GM12892 (cell line): ENCODE data around the gene ATOH8.

ENCODE experiments used
- DNase-seq: peaks from one replicate; pipeline ENCODE4 v3.0.0; 2011; ENCODE audit not compliant: insufficient read length
- FAIRE-seq: peaks from 2 replicates; lab custom pipeline; 2011; peaks lifted over from hg19 to GRCh38; lab: Jason Lieb, UNC
- POLR2A ChIP-seq: IDR thresholded peaks from 2 replicates; pipeline ENCODE4 v1.6.1; 2011; ENCODE audit warnings: low read depth, low read length, control low read depth
- POLR2AphosphoS5 ChIP-seq: IDR thresholded peaks from 2 replicates; pipeline ENCODE4 v1.6.1; 2011; ENCODE audit warnings: low read depth, low read length, control low read depth
- TAF1 ChIP-seq: IDR thresholded peaks from 2 replicates; pipeline ENCODE4 v1.6.1; 2011; ENCODE audit warnings: low read depth, mild to moderate bottlenecking, control low read depth, low read length, borderline replicate concordance

Gene ATOH8

GRCh38 chr2:85721641-85722040 lies 32.1 kb upstream of the ATOH8 start:
- DNase-seq, result no peak
- no peak for TF ChIP-seq POLR2A
- TF ChIP-seq TAF1, result no peak
- no peak for TF ChIP-seq POLR2AphosphoS5
- FAIRE-seq, result no peak

- FAIRE-seq, result no peak
- DNase-seq, result no peak
- TF ChIP-seq POLR2AphosphoS5 (no peak), TAF1 (no peak), POLR2A (no peak)
Measured at GRCh38 chr2:85722519-85722918, 31.3 kb upstream of the ATOH8 start.

- no peak for DNase-seq
- no peak for TF ChIP-seq POLR2AphosphoS5
- no peak for TF ChIP-seq POLR2A
- no peak for TF ChIP-seq TAF1
- no peak for FAIRE-seq
Measured at GRCh38 chr2:85723707-85724360, 30.0 kb upstream of the ATOH8 start.

- FAIRE-seq, result no peak
- no peak for TF ChIP-seq TAF1
- TF ChIP-seq POLR2A, result no peak
- TF ChIP-seq POLR2AphosphoS5, result no peak
- DNase-seq, result no peak
Measured at GRCh38 chr2:85724731-85725181, 29.0 kb upstream of the ATOH8 start.

- FAIRE-seq (no peak), DNase-seq (no peak)
- no peak for TF ChIP-seq TAF1
- no peak for TF ChIP-seq POLR2A
- no peak for TF ChIP-seq POLR2AphosphoS5
Measured at GRCh38 chr2:85725451-85725850, 28.3 kb upstream of the ATOH8 start.

- TF ChIP-seq POLR2AphosphoS5 (no peak), TAF1 (no peak), POLR2A (no peak)
- FAIRE-seq (no peak), DNase-seq (no peak)
Measured at GRCh38 chr2:85727798-85728197, 26.0 kb upstream of the ATOH8 start.

GRCh38 chr2:85728342-85728741 lies 25.4 kb upstream of the ATOH8 start:
- no peak for TF ChIP-seq POLR2AphosphoS5
- no peak for TF ChIP-seq TAF1
- no peak for TF ChIP-seq POLR2A
- no peak for DNase-seq
- FAIRE-seq, result no peak

- DNase-seq (peak; percentile 85), FAIRE-seq (peak; percentile 73)
- TF ChIP-seq POLR2A (no peak), TAF1 (no peak), POLR2AphosphoS5 (no peak)
Measured at GRCh38 chr2:85728883-85729824, 24.6 kb upstream of the ATOH8 start.

GRCh38 chr2:85729825-85730510 lies 23.8 kb upstream of the ATOH8 start:
- FAIRE-seq (no peak), DNase-seq (no peak)
- TF ChIP-seq POLR2AphosphoS5 (no peak), POLR2A (no peak), TAF1 (no peak)

- TF ChIP-seq POLR2A, result no peak
- TF ChIP-seq TAF1, result no peak
- TF ChIP-seq POLR2AphosphoS5, result no peak
- FAIRE-seq (no peak), DNase-seq (no peak)
Measured at GRCh38 chr2:85730686-85731230, 23.0 kb upstream of the ATOH8 start.

GRCh38 chr2:85731606-85732005 lies 22.2 kb upstream of the ATOH8 start:
- no peak for TF ChIP-seq POLR2A
- peak; percentile 38 for FAIRE-seq
- no peak for DNase-seq
